Fibroblast of skin of left biceps (primary cell): Measurements from ENCODE around the gene PI16.

Experiments
- DNase-seq, 2 experiments: peaks; one replicate each; pipeline ENCODE4 v3.0.0-alpha.2; 2013; ENCODE audit warnings: low read depth in 2 of 2

The PI16 gene, protein sequence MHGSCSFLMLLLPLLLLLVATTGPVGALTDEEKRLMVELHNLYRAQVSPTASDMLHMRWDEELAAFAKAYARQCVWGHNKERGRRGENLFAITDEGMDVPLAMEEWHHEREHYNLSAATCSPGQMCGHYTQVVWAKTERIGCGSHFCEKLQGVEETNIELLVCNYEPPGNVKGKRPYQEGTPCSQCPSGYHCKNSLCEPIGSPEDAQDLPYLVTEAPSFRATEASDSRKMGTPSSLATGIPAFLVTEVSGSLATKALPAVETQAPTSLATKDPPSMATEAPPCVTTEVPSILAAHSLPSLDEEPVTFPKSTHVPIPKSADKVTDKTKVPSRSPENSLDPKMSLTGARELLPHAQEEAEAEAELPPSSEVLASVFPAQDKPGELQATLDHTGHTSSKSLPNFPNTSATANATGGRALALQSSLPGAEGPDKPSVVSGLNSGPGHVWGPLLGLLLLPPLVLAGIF

DNA sequence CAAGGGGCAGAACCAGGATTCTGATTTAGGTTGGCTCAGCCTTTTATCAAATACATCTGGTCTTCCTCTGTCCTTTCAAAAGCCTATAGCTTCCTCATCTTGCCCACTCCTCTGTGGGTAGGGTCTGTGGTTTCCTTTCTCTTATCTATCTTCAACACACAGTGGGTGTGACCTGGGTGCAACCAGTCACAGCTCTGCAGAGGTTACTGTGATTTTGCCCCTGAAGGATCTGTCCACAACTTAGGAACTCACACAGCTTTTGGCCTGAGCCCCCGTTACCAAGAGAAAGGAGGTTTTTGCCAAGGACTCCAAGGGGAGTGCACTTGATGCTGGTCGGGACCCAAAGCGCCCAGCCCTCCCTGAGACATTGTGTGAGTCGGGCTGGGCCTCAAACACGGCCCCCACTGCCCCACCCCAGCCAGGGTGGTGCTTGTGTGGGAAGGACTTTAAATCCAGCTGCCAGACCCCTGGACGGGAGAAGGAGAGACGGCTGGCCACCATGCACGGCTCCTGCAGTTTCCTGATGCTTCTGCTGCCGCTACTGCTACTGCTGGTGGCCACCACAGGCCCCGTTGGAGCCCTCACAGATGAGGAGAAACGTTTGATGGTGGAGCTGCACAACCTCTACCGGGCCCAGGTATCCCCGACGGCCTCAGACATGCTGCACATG lies at the start of gene PI16:
PI16 (plus strand) TSS at position 477 of the 670 bp plus-strand sequence; CDS start at position 500, 23 bp downstream.
- no peak for DNase-seq

DNA sequence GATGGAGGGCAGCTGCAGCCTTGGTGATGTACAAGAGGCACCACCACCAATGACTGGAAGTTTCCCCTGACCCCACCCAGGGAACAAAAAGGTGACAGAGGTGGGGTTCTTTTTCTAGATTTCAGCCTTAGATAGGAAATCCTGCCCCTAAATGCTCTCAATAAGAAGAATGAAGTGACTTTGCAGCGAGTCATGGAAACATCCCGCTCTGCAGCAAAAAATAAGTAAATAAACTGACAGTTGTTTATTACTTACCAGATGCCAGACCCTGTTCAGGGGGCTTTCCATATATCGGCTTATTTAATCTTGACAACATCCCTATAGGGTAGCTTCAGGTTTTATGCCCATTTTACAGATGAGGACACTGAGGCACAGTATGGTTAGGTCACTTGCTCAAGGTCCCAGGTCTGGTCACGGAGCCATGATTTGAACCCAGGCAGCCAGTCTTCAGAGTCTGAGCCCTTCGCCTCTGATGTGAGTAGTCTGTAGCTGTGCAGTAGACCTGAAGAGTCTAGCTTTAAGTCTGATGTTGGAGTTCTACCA lies 49.6 kb upstream of the PI16 start:
- DNase-seq = no peak

DNA sequence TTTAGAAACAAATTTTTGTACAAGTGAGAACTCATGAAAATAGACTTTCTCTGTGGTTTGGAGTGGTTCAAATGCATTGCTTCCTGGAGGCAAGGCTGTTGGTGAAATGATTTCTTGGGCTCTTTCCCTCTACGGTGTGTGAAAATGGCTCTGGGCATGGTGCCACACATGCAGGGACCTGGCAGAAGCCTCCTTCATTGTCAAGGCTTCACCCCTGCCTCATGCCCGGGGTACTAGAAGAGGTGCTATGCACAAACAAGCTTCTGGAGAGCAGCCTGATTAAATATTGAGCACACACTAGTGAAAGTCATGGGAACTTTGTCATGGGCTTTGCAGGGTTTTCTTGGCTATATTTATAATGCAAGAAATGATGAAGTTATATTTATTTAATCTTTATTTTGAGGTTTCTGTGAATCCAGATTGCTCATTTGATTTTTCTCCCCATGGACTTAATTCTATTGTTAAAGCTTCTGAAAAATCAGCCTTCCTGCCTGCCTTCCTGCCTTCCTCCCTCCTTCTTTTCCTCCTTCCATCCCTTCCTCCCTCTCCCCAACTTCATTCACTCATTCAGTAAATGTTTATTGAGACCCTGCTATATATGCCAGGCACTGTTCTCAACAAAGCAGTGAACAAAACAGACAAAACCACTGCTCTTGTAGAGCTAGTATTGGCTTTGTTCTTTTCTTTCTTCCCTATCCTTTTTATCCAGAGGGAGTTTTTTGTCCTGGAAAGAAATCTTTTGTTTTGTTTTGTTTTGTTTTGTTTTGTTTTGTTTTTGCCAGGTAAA lies 47.8 kb upstream of the PI16 start:
- no peak for DNase-seq

DNA sequence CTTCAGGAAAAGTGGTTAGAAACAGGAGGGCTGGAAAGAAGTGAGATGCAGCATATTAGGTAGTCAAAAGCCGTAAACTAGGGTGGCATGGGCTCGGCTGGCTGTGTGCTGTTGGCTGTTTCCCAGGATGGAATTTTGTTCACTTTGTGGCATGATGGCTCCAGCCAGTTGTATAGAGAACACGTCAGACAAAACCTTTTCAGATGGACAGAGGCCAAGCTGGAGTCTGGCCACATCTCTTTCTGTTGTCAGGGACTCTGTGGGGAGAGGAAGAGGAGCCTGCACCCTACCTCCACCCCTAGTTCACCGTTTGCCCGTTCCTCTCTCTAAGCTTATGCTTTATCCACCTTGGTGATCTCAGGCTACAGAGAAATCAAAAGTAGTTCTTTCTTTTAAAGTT lies 46.8 kb upstream of the PI16 start:
- no peak for DNase-seq

DNA sequence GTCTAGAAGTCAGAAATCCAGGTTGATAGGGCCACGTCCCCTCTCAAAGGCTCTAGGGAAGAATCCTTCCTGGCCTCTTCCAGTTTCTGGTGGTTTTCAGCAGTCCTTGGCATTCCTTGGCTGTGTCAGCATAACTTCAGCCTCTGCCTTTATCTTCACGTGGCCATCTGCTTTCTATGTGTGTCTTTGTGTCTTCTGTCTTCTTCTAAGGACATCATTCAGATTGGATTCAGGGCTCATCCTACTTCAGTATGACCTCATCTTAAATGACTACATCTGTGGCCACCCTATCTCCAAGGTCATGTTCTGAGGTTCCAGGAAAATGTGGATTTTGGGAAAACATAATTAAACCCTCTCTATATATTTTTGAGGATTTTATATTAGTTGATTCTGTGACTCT lies 45.8 kb upstream of the PI16 start:
- DNase-seq = no peak

DNA sequence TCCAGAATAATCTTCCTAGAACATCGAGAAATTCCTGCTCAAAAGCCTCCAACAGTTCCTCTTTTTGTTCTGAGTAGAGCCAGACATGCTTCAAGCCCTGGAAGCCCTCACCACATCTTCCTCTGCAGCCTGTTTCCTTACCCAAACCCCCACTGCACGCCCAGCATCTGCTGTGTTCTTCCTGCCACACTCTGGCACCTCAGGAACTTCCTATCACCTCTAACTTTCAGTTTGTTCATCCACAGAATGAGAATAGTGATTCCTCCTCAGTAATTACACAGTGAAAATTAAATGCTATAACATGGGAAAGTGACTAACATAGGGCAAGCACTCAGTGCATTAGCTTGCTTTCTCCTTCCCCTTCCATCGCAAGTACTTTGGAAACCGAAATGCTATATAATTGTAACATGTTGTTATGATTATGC lies 42.5 kb upstream of the PI16 start:
- DNase-seq = no peak

DNA sequence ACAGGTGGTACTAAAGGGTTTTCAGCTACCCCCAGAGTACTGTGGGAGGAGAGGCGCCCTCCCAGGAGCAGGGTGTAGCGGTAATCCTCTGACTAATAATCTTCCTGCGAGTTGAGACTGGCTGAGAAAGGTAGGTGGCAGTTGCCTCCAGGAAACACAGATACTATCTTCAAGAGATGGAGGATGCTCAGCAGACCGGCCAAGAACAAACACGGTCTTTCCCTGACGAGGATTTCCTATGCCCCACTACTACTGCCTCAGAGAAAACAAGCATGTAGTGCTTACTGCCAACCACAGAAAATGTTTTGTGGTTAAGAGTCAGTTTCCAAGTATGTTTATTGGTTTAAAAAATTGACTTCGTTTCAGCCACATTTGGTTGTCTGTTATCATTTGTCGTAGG lies 42.0 kb upstream of the PI16 start:
- peak; percentile 69 to 71 for DNase-seq

DNA sequence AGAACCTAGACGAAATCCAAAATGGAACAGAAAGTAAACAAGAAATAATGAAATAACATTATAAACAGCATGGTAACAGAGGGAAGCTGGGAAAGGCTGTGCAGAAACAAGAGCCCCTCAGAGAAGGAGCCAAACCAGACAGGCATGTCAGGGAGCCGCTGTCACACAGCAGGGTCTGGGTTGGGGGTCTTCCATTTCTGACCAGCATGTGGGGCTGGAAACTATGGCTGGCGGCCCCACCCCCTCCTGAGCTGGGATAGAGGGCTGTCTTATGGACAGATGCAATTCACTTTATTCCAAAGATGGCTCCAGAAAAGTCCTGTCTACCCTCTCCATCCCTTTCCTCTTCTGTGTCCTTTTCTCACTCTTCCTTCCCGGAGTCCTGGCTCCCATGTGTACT lies 41.5 kb upstream of the PI16 start:
- DNase-seq = no peak

DNA sequence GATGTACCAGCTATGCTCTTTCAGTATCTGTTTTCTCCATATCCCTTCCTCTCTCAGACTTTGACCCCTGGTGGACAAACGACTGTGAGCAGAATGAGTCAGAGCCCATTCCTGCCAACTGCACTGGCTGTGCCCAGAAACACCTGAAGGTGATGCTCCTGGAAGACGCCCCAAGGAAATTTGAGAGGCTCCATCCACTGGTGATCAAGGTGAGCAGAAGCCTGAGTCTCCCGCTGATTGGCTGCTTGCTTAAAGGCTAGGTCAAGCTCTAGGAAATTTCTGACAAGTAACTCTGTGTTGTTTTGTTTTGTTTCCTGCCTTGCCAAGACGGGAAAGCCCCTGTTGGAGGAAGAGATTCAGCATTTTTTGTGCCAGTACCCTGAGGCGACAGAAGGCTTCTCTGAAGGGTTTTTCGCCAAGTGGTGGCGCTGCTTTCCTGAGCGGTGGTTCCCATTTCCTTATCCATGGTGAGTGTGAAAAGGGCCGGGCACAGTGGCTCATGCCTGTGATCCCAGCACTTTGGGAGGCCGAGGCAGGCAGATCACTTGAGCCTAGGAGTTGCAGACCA lies 40.2 kb upstream of the PI16 start:
- DNase-seq = no peak

DNA sequence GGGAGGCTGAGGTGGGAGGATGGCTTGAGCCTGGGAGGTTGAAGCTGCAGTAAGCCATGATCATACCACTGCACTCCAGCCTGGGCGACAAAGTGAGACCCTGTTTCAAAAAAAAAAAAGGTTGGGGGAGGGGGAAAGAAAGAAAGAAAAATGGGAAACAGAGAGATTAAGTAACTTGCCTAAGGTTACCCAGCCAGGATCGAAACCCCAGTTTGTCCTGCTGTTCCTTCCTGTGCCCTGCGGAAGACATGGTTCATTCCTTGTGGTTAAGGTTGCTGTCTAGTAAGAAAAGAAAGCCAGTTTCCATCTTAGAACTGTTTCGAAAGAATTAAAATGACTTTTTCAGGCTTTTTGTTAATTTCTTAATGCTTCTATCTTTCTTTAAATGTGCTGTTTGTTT lies 38.9 kb upstream of the PI16 start:
- no peak for DNase-seq

DNA sequence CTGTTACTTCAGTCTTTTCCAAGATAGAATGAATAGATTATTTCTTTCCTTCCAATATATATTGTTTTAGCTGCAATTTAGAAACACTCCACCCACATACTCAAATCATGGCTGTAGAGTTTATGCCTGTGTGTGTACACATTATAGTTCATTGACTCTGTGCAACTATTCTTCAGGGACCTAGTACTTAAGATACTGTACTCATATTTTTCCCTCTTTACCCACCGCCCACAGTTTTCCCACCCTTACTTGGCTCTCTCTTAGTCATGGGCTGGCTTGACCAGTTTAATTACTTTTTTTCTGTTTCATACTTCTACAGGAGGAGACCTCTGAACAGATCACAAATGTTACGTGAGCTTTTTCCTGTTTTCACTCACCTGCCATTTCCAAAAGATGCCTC lies 38.4 kb upstream of the PI16 start:
- DNase-seq = no peak

DNA sequence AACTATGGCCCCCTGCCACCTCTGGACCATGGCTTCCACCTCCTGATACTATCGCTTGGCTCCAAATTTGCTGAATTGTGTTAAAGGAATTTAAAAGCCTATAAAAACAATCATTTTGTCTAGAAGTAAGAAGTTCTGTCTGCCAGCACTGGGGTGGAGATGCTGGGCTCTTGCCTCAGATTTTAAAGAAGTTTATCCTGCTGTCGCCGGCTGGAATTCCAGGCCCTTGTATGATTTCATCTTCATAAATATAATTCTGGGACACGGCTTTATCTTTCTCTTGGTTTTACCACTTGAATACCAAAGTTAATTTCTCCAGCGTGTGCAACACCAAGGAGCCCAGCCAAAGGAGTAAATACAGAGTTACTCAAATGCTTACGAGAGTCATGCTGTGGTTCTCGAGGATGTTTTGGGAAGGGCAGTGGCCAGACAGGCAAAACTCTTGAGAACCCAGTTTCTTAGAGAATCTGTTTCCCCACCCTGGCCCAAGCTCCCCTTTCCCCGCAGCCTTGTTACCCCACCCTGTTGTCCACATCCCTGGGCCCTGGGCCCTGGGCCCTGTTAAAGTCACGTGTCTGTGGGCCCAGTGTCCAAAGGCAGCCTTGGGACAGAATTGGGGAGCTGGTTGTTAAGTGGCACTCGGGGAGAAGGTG lies 36.9 kb upstream of the PI16 start:
- peak; percentile 81 to 85 for DNase-seq

DNA sequence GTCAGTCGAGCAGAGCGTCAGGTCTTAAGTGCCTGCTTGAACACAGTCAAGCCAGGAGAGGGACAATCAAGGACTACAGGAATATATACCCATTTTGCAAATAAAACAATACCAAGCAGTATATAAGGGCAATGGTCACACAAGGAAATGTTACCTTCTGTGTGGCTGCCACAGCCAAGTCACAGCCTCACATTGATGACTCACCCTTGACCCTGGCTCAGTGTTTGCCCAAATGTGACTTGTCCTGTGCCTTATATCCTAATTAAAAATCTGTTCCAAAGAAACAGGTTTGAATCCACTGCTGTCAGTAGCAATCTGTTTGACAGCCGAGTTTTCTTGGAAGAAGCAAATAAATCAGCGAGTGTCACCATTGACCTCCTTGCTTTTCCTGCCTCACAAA lies 34.5 kb upstream of the PI16 start:
- DNase-seq = no peak

DNA sequence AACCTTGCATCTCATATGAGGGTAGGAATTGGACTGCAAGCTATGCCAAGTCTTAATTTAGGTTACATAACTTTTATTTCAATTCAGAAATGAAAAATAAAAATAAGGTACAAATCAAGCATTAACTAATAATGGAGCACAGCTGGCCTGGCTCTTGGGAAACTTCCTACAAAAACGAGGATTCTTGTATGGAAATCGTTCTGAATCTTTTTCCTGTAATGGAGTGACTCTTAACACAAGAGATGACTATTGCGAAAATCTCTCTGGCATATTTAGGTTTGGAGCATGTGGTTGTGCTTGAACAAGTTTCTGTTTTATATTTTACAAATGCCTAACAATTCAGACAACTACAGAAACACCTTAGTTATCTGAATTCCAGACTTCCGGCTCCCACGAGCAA lies 34.0 kb upstream of the PI16 start:
- no peak for DNase-seq

DNA sequence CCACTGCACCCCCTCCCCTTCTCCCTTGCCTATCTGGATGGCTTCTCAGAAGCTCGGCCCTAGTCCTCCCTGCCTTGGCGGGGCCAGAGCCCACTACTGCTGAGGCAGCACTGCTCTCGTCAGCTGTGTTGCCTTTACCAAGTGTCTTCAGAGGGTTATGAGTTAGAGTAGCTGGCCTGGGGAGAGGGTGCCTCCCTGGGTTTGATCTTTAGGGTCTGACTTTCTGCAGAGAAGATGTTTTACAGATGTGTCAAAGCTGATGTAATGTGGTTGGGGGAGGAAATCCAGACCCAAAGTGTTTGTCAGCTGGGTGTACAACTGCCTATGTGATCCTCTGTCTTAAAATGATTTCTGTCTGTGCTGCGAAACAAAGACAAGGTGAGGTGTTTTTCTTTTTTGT lies 30.4 kb upstream of the PI16 start:
- peak in 1 of 2 experiments; percentile 40 for DNase-seq

DNA sequence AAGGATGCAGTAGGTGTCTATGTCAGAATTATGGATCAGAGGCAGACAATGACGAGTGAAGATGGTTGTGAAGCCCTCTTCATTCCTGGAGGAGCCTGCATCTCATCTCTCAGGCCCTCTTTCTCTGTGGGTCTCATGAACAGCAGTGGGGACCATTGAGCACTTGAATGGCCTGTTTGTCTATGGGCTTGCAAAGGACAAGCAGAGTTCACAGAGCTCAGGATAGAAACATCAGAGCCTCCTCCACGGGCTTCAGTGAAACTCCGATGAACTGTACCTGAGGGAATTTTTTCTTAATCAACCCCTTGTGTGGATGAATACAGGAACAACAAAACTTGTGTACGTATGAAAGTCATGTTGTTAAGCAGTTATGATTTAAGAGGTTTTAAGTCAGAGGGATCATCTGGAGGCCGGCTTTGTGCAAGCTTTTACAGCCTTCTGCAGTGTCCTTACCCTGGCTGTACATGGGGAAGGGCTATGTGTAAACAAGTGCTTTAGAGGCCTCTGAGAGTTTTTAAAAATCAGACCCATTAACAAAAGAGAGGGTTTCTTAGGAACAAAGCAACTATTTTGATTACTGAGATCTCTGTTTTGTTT lies 29.7 kb upstream of the PI16 start:
- DNase-seq = no peak

DNA sequence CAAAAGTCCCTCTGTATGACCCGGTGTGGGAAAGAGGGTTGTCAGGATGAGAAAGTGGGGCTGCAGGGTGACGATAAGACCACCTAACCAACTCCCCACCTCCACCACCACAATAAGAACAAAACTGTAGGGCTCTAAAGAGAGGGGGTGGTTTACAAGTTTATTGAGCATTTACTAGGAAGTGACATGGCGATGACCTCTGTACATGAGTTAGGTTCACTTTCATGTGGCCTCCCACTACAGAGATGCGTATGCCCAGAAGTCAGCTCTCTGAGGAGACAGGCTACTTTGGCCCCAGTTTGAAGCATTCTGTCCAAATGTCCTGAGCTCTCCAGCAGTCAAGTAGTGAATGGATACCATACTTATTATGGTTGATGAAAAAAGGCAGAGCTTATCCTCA lies 28.7 kb upstream of the PI16 start:
- DNase-seq = no peak

DNA sequence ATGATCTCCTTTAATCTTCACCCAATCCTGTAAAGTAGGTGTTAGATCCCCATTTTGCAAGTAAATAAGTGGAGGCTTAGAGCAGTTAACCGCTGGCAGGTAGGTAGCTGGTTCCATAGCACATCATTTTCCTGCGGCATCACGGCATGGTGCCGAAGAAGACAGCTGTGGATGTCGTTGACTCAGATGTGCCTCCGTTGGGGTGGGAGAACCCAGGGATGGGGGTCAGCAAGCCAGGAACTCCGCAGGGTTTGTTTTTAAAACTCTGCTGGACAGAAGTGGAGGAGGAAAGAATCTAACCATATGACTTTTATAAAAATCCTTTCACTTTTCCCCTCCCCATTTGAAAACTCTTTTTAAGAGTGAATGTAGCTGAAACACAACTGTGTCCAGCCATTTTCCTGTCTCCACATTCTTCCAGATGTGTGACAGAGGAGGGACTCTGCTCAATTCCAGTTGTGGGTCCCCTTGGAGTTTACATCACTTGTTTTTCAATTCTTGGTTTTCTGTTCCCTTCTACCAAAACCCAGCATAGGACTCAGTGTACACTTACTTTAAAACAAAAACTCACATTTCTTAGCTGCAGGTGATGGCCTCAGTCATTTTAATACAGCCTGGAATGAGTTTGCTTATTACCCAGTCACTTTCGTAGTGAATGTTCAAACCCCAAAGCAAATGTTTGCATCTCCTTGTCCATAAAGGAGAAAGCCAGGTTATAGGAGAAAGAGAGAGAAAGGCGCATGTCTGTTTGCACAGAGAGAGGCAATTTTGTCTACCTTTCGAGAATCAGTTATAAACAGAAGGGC lies 27.6 kb upstream of the PI16 start:
- DNase-seq = no peak

DNA sequence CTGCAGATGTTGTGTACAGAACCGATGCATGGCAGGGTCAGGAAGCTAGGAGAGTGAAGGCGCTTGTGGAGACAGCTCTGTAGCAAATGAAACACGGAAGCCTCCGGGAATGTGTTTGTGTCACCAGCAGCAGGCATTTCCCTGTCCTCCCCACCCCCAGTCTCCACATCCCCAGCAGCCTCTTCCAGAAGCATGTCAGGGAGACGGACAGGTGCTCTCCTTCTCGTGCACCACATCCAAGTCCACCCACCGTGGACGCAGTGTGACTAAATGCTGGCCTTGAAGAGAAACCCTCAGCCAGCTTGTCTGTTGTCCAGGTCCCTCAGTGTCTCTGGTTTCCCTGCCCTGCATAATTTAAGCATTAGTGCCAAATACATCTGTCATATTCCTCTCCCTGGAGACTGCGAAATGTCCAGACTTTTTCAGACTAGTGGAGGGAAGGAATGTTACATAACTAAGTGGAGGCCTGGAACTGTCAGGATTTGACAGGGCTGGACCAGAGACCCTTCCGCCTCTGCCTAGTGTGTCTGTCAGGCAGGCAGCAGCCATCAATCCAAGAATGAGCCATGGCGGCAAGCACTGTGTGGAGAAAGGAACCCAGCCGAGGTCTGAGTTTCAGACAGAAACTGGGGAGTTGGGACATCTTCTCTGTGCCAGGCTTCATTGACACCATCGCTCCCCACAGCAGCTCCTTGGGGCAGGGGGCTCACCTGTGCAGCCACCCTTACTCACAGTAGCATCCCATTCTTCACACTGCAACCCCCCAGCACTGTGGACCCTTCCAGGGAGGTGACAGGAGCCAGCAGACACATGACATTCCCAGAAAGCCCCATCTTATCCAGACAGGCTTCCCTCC lies 26.6 kb upstream of the PI16 start:
- DNase-seq = no peak
